ENCODE results near the gene MEF2D.

MEF2D gene

DNA sequence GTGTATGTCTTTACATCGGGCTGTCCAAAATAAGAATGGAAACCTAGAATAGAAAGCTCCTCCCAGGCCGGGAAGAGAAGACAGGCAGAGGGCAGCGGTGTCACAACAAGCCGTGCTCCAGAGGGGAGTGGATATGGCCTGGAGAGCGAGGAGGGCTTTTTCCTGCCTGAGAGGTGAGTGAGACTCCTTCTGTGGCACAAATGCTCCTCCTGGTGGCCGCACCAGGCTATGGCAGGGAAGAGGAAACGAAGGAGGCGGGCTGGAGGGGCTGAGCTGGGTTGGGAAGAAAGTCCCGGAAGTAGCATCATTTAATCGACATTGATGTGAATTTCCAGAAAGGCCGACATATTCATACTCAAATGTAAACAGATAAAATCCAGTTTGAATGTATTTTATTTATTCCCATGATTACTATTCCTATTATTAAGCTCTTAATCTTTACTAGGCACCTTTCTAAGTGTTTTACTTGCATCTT, 54.7 kb downstream of the MEF2D start (continued):
- TF ChIP-seq, protein P1, sequence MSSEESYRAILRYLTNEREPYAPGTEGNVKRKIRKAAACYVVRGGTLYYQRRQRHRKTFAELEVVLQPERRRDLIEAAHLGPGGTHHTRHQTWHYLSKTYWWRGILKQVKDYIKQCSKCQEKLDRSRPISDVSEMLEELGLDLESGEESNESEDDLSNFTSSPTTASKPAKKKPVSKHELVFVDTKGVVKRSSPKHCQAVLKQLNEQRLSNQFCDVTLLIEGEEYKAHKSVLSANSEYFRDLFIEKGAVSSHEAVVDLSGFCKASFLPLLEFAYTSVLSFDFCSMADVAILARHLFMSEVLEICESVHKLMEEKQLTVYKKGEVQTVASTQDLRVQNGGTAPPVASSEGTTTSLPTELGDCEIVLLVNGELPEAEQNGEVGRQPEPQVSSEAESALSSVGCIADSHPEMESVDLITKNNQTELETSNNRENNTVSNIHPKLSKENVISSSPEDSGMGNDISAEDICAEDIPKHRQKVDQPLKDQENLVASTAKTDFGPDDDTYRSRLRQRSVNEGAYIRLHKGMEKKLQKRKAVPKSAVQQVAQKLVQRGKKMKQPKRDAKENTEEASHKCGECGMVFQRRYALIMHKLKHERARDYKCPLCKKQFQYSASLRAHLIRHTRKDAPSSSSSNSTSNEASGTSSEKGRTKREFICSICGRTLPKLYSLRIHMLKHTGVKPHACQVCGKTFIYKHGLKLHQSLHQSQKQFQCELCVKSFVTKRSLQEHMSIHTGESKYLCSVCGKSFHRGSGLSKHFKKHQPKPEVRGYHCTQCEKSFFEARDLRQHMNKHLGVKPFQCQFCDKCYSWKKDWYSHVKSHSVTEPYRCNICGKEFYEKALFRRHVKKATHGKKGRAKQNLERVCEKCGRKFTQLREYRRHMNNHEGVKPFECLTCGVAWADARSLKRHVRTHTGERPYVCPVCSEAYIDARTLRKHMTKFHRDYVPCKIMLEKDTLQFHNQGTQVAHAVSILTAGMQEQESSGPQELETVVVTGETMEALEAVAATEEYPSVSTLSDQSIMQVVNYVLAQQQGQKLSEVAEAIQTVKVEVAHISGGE (tag by site-specific recombination; conservative IDR thresholded peaks at IDR 0.05; ENCODE audit: low read depth), result peak; percentile 23; the same call in 1 of the 2 replicates

DNA sequence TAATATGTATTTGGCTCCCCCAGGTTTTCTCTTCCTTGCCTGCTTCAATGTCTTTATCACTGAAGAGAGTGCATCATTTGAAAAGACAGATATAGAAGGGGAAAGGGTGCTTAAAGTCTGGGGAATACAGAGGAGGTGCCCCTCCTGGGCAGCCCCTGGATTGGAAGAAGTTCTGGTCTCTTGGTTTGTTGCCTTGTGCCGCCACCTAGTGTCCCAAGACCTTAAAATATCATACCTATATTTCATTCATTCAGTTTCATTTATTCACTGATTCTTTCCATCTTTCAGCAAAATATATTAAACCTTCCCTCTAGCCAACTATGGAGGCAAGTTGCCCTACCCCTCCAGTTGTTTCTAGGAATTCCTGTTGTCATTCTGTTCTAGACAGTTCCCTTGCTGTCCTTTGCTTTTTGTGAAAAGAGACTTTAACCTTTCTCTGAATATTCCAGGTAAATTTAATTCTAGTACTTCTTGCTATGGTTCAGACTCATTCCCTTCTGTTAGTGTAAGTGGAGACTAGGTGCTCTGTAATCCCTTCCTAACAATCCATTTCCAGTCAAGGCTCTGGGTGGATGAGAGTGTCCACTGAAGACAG, 56.1 kb downstream of the MEF2D start:
- peaks cover 3% of the 10 kb centered on the region; the same call in 1 of the 2 replicates for H3K4me1 ChIP-seq (ENCODE audit: control insufficient read depth, insufficient read depth, low read length)
- POLR2A ChIA-PET, result interaction anchor here (2.0 kb wide), 1 partner anchor 58 kb away, joined by 13 read pairs; no protein-coding TSS in a partner anchor
- H3K9me3 ChIP-seq (ENCODE audit: control insufficient read depth, insufficient read depth, low read depth, low read length), result no peaks in the 10 kb centered on the region
- CTCF ChIA-PET, result interaction anchor here (0.5 to 12.1 kb wide), 9 partner anchors 8 to 372 kb away, joined by 3 to 439 read pairs (median 14); no protein-coding TSS in a partner anchor
- H3K36me3 ChIP-seq (ENCODE audit: control insufficient read depth in 2 of 2, insufficient read depth in 1 of 2, low read length in 2 of 2), result no peaks in the 10 kb centered on the region
- no peak overlapping the region for H3K4me3 ChIP-seq (ENCODE audit: low read depth, low read length)
- no peak overlapping the region for H3K27ac ChIP-seq (ENCODE audit: extremely low read depth, low read depth, low read length)
- TF ChIP-seq ZBTB17 (tag by site-specific recombination; IDR thresholded peaks at IDR 0.05), result no peak
- TF ChIP-seq ZNF416 (tag by site-specific recombination; IDR thresholded peaks at IDR 0.05), result no peak
- TF ChIP-seq, protein P2, sequence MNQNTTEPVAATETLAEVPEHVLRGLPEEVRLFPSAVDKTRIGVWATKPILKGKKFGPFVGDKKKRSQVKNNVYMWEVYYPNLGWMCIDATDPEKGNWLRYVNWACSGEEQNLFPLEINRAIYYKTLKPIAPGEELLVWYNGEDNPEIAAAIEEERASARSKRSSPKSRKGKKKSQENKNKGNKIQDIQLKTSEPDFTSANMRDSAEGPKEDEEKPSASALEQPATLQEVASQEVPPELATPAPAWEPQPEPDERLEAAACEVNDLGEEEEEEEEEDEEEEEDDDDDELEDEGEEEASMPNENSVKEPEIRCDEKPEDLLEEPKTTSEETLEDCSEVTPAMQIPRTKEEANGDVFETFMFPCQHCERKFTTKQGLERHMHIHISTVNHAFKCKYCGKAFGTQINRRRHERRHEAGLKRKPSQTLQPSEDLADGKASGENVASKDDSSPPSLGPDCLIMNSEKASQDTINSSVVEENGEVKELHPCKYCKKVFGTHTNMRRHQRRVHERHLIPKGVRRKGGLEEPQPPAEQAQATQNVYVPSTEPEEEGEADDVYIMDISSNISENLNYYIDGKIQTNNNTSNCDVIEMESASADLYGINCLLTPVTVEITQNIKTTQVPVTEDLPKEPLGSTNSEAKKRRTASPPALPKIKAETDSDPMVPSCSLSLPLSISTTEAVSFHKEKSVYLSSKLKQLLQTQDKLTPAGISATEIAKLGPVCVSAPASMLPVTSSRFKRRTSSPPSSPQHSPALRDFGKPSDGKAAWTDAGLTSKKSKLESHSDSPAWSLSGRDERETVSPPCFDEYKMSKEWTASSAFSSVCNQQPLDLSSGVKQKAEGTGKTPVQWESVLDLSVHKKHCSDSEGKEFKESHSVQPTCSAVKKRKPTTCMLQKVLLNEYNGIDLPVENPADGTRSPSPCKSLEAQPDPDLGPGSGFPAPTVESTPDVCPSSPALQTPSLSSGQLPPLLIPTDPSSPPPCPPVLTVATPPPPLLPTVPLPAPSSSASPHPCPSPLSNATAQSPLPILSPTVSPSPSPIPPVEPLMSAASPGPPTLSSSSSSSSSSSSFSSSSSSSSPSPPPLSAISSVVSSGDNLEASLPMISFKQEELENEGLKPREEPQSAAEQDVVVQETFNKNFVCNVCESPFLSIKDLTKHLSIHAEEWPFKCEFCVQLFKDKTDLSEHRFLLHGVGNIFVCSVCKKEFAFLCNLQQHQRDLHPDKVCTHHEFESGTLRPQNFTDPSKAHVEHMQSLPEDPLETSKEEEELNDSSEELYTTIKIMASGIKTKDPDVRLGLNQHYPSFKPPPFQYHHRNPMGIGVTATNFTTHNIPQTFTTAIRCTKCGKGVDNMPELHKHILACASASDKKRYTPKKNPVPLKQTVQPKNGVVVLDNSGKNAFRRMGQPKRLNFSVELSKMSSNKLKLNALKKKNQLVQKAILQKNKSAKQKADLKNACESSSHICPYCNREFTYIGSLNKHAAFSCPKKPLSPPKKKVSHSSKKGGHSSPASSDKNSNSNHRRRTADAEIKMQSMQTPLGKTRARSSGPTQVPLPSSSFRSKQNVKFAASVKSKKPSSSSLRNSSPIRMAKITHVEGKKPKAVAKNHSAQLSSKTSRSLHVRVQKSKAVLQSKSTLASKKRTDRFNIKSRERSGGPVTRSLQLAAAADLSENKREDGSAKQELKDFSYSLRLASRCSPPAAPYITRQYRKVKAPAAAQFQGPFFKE (tag by site-specific recombination; IDR thresholded peaks at IDR 0.05; ENCODE audit: borderline replicate concordance), result no peak
- TF ChIP-seq ZBTB20 (tag by site-specific recombination; IDR thresholded peaks at IDR 0.05), result no peak
- TF ChIP-seq, protein P3, sequence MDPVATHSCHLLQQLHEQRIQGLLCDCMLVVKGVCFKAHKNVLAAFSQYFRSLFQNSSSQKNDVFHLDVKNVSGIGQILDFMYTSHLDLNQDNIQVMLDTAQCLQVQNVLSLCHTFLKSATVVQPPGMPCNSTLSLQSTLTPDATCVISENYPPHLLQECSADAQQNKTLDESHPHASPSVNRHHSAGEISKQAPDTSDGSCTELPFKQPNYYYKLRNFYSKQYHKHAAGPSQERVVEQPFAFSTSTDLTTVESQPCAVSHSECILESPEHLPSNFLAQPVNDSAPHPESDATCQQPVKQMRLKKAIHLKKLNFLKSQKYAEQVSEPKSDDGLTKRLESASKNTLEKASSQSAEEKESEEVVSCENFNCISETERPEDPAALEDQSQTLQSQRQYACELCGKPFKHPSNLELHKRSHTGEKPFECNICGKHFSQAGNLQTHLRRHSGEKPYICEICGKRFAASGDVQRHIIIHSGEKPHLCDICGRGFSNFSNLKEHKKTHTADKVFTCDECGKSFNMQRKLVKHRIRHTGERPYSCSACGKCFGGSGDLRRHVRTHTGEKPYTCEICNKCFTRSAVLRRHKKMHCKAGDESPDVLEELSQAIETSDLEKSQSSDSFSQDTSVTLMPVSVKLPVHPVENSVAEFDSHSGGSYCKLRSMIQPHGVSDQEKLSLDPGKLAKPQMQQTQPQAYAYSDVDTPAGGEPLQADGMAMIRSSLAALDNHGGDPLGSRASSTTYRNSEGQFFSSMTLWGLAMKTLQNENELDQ (tag by site-specific recombination; IDR thresholded peaks at IDR 0.05; ENCODE audit: low read depth), result no peak
- TF ChIP-seq ZNF366 (tag by site-specific recombination; conservative IDR thresholded peaks at IDR 0.05), result 0 out of 2 replicates have a peak, but pooled peaks have one; percentile 14
- TF ChIP-seq ZNF776 (tag by site-specific recombination; IDR thresholded peaks at IDR 0.05; ENCODE audit: borderline replicate concordance), result no peak
- TF ChIP-seq ZNF654 (tag by site-specific recombination; IDR thresholded peaks at IDR 0.05; ENCODE audit: low read depth), result peak; percentile 78
- no peak for TF ChIP-seq KLF8 (tag by site-specific recombination; IDR thresholded peaks at IDR 0.05)
- no peak for TF ChIP-seq ZNF544 (tag by site-specific recombination; IDR thresholded peaks at IDR 0.05)
- TF ChIP-seq TCF7L2 (IDR thresholded peaks at IDR 0.05; ENCODE audit: borderline replicate concordance, low read depth, low read length), result no peak
- no peak for TF ChIP-seq ZNF391 (tag by site-specific recombination; IDR thresholded peaks at IDR 0.05; ENCODE audit: borderline replicate concordance, low read depth)
- no peak for TF ChIP-seq ZNF623 (tag by site-specific recombination; IDR thresholded peaks at IDR 0.05)
- no peak for TF ChIP-seq ZEB2 (tag by site-specific recombination; IDR thresholded peaks at IDR 0.05)
- TF ChIP-seq, protein P4, sequence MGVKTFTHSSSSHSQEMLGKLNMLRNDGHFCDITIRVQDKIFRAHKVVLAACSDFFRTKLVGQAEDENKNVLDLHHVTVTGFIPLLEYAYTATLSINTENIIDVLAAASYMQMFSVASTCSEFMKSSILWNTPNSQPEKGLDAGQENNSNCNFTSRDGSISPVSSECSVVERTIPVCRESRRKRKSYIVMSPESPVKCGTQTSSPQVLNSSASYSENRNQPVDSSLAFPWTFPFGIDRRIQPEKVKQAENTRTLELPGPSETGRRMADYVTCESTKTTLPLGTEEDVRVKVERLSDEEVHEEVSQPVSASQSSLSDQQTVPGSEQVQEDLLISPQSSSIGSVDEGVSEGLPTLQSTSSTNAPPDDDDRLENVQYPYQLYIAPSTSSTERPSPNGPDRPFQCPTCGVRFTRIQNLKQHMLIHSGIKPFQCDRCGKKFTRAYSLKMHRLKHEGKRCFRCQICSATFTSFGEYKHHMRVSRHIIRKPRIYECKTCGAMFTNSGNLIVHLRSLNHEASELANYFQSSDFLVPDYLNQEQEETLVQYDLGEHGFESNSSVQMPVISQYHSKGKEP (tag by site-specific recombination; IDR thresholded peaks at IDR 0.05), result no peak
- no peak for TF ChIP-seq ZFP41 (tag by site-specific recombination; IDR thresholded peaks at IDR 0.05; ENCODE audit: borderline replicate concordance)
- TF ChIP-seq, protein P5, sequence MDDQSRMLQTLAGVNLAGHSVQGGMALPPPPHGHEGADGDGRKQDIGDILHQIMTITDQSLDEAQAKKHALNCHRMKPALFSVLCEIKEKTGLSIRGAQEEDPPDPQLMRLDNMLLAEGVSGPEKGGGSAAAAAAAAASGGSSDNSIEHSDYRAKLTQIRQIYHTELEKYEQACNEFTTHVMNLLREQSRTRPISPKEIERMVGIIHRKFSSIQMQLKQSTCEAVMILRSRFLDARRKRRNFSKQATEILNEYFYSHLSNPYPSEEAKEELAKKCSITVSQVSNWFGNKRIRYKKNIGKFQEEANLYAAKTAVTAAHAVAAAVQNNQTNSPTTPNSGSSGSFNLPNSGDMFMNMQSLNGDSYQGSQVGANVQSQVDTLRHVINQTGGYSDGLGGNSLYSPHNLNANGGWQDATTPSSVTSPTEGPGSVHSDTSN (CRISPR knock-in tag; IDR thresholded peaks at IDR 0.05), result no peak
- TF ChIP-seq ZNF660 (tag by site-specific recombination; IDR thresholded peaks at IDR 0.05), result 0 out of 2 replicates have a peak, but pooled peaks have one; percentile 47
- no peak for TF ChIP-seq SETDB1 (IDR thresholded peaks at IDR 0.05; ENCODE audit: insufficient read length, low read length)
- no peak for TF ChIP-seq ZNF629 (tag by site-specific recombination; IDR thresholded peaks at IDR 0.05)
